Panc1 (cell line): Measurements from ENCODE around the gene AHCTF1. TPM values are rescaled to one million over a fixed set of nuclear protein-coding genes. Genes with fewer than 3 reads are reported as not detected.

ENCODE experiments used
- ATAC-seq: fragments of 200-7000 bp; cut with Tn5 transposase; 2 replicates; pipeline ENCODE4 v1.9.1; 2020; ENCODE audit warnings: mild to moderate bottlenecking, moderate library complexity
- BruUV-seq: library from RNA; stranded (reverse); fragments of 400-500 nt; replicated peaks from 2 replicates; lab custom pipeline; 2021; lab: Mats Ljungman, UMichigan
- CTCF ChIA-PET: fragments of 300-600 bp; sonication (Branson Sonifier 250); formaldehyde crosslinking; loops from one replicate; lab custom pipeline; 2022; ENCODE audit warnings: antibody characterized with exemption; lab: Charles Lee
- POLR2A ChIA-PET: fragments of 300-600 bp; sonication (Branson Sonifier 250); formaldehyde crosslinking; loops from one replicate; lab custom pipeline; 2022; ENCODE audit warnings: antibody characterized with exemption; lab: Charles Lee
- DNase-seq: peaks from one replicate; pipeline ENCODE4 v3.0.0-alpha.2; 2010; ENCODE audit warnings: low read depth, low spot score
- H3K27ac ChIP-seq: 2 replicates; pipeline ENCODE4 v1.5.1; 2011; ENCODE audit warnings: mild to moderate bottlenecking, low read length, inconsistent platforms
- H3K27me3 ChIP-seq: fragments of 200-500 bp; sonication (Bioruptor generic); 2 replicates; pipeline ENCODE4 v1.6.0; 2014; ENCODE audit warnings: low read length, inconsistent platforms; ENCODE audit not compliant: control insufficient read depth, insufficient read depth
- H3K36me3 ChIP-seq: fragments of 200-500 bp; sonication (Bioruptor generic); 2 replicates; pipeline ENCODE4 v1.5.1; 2014; ENCODE audit warnings: inconsistent platforms, mild to moderate bottlenecking, low read length, moderate library complexity; ENCODE audit not compliant: control insufficient read depth, insufficient read depth
- H3K4me1 ChIP-seq: 2 replicates; pipeline ENCODE4 v1.5.1; 2011; ENCODE audit warnings: inconsistent platforms, mild to moderate bottlenecking, low read length, moderate library complexity; ENCODE audit not compliant: control insufficient read depth, insufficient read depth
- H3K4me3 ChIP-seq, 2 experiments: 2 replicates each; pipeline ENCODE4 v1.5.1; 2011 to 2012; ENCODE audit warnings: low read depth in 2 of 2, low read length in 2 of 2, mild to moderate bottlenecking in 2 of 2, inconsistent platforms in 1 of 2, moderate library complexity in 1 of 2
- H3K9me3 ChIP-seq: fragments of 200-500 bp; sonication (Bioruptor generic); 2 replicates; pipeline ENCODE4 v1.5.1; 2014; ENCODE audit warnings: low read depth, mild to moderate bottlenecking, inconsistent platforms, low read length, moderate library complexity; ENCODE audit not compliant: control insufficient read depth, insufficient read depth
- CTCF ChIP-seq: fragments of 450-650 bp; IDR thresholded peaks from 2 replicates; pipeline ENCODE4 v1.5.1; 2017; ENCODE audit warnings: mild to moderate bottlenecking
- POLR2AphosphoS5 ChIP-seq: IDR thresholded peaks from 2 replicates; pipeline ENCODE4 v1.6.1; 2012; ENCODE audit warnings: mild to moderate bottlenecking, low read depth, low read length, moderate library complexity
- REST ChIP-seq, 2 experiments: IDR thresholded peaks; 2 replicates each; pipeline ENCODE4 v1.6.1; 2011 to 2012; ENCODE audit warnings: low read depth in 2 of 2, control low read depth in 1 of 2, low read length in 1 of 2, mild to moderate bottlenecking in 1 of 2, moderate library complexity in 1 of 2; ENCODE audit not compliant: insufficient read depth in 1 of 2
- SIN3A ChIP-seq: IDR thresholded peaks from 2 replicates; pipeline ENCODE4 v1.6.1; 2012; ENCODE audit warnings: low read depth, mild to moderate bottlenecking, low read length, moderate library complexity, borderline replicate concordance; ENCODE audit not compliant: insufficient read depth
- TCF7L2 ChIP-seq: IDR thresholded peaks from 2 replicates; pipeline ENCODE4 v1.6.1; 2011; ENCODE audit warnings: mild to moderate bottlenecking, low read depth, low read length, inconsistent platforms
- in situ Hi-C: cut with HindIII; loops from 2 replicates; pipeline ENCODE4 v1.10.0; 2016; ENCODE audit warnings: low sequenced_read_pairs, low pct_unique_long_range_greater_than_20kb
- intact Hi-C: fragments of 100-400 bp; cut with micrococcal nuclease; formaldehyde crosslinking; loops from one replicate; pipeline ENCODE4 v1.10.0; 2022; ENCODE audit not compliant: unreplicated experiment
- total RNA-seq: library from RNA; stranded (reverse); gene quantifications from one replicate; pipeline ENCODE4 v1.2.1, GENCODE V29; 2021; ENCODE audit not compliant: unreplicated experiment

The AHCTF1 gene
- total RNA-seq, 1 experiment from 2014 or later, result 49.9 TPM

DNA sequence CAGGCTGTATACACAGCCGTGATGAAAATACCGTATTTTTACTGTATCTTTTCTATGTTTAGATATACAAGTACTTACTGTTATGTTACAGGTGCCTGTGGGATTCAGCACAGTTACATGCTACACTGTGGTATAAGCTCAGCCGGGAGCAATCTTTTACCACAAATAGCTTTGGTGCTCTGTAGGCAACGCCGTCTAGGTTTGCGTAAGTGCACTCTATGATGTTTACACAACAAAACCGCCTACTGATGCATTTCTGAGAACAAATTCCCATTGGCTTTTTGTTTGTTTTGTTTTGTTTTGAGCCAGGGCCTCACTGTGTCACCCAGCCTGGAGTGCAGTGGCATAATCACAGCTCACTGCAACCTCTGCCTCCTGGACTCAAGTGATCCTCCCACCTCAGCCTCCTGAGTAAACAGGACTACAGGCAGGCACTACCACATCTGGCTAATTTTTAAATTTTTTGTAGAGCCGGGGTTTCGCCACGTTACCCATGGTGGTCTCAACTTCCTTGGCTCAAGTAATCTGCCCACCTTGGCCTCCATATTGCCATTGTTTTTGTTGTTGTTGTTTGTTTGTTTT lies 126.5 kb downstream of the AHCTF1 start:
- H3K36me3 ChIP-seq, result no peaks in the 10 kb centered on the region
- intact Hi-C loops, result no loop called here
- CTCF ChIA-PET, result no interaction called here
- in situ Hi-C loops, result no loop called here
- no peak for DNase-seq
- no peak overlapping the region for H3K27ac ChIP-seq
- TF ChIP-seq POLR2AphosphoS5 (no peak), SIN3A (no peak), TCF7L2 (no peak), CTCF (no peak), REST (IDR thresholded peaks at IDR 0.05; ENCODE audit: insufficient read depth in 1 of 2, low read depth in 2 of 2, low read length in 1 of 2) (no peak)
- peak; percentile 66; the same call in 1 of the 2 replicates for ATAC-seq
- no peak overlapping the region for H3K4me3 ChIP-seq
- POLR2A ChIA-PET, result no interaction called here
- H3K27me3 ChIP-seq, result no peaks in the 10 kb centered on the region; the same call in 1 of the 2 replicates
- BruUV-seq, result no TSS peak
- no peaks in the 10 kb centered on the region for H3K9me3 ChIP-seq
- no peaks in the 10 kb centered on the region for H3K4me1 ChIP-seq

- no peak overlapping the region for H3K27ac ChIP-seq
- no peaks in the 10 kb centered on the region for H3K36me3 ChIP-seq
- intact Hi-C loops, result no loop called here
- ATAC-seq (no peak), DNase-seq (no peak)
- in situ Hi-C loops, result no loop called here
- no peak for TF ChIP-seq TCF7L2
- TF ChIP-seq POLR2AphosphoS5, result no peak
- TF ChIP-seq REST (IDR thresholded peaks at IDR 0.05; ENCODE audit: insufficient read depth in 1 of 2, low read depth in 2 of 2, low read length in 1 of 2), result no peak
- TF ChIP-seq CTCF, result no peak
- TF ChIP-seq SIN3A, result no peak
- H3K9me3 ChIP-seq, result no peaks in the 10 kb centered on the region
- H3K4me3 ChIP-seq, result no peak overlapping the region
- ChIA-PET CTCF (no interaction called here), POLR2A (no interaction called here)
- BruUV-seq, result no TSS peak
- H3K27me3 ChIP-seq, result no peaks in the 10 kb centered on the region; the same call in 1 of the 2 replicates
- no peaks in the 10 kb centered on the region for H3K4me1 ChIP-seq
Measured at GRCh38 chr1:246803883-246804282, 127.9 kb downstream of the AHCTF1 start.
